Stimulated activated CD4-positive, alpha-beta T cell treated with anti-CD3 and anti-CD28 coated beads, Interleukin-4, amount 100 ng/mL, for 48 hours (primary cell): Measurements from ENCODE around the gene NPEPL1.
"Not testable (repeated sequence)": the region's sequence is repeated elsewhere in the genome, so short reads cannot be mapped to it uniquely, and the experiment has no call there.

Source experiments
- DNase-seq, 2 donors: peaks; one replicate each; pipeline ENCODE4 v3.0.0-alpha.2; 2020; ENCODE audit warnings: low read depth in 2 of 2

NPEPL1 gene

GRCh38 chr20:58740356-58741308, 48.0 kb downstream of the NPEPL1 start:
- no peak for DNase-seq

- DNase-seq: no peak
Observed at GRCh38 chr20:58741384-58741783, 48.8 kb downstream of the NPEPL1 start.

- no peak for DNase-seq
Observed at GRCh38 chr20:58742668-58743566, 50.3 kb downstream of the NPEPL1 start.

- no peak for DNase-seq
Observed at GRCh38 chr20:58743929-58744534, 51.4 kb downstream of the NPEPL1 start.

- DNase-seq: no peak
Observed at GRCh38 chr20:58744836-58745235, 52.2 kb downstream of the NPEPL1 start.

- no peak for DNase-seq
Observed at GRCh38 chr20:58745391-58745790, 52.8 kb downstream of the NPEPL1 start.

GRCh38 chr20:58746620-58747019, 54.0 kb downstream of the NPEPL1 start:
- DNase-seq: no peak

GRCh38 chr20:58747211-58747610, 54.6 kb downstream of the NPEPL1 start:
- no peak for DNase-seq

- no peak for DNase-seq
Observed at GRCh38 chr20:58748618-58749017, 56.0 kb downstream of the NPEPL1 start.

- no peak for DNase-seq
Observed at GRCh38 chr20:58749098-58749769, 56.6 kb downstream of the NPEPL1 start.

- DNase-seq: no peak
Observed at GRCh38 chr20:58749979-58750378, 57.4 kb downstream of the NPEPL1 start.

GRCh38 chr20:58750706-58751105, 58.1 kb downstream of the NPEPL1 start:
- DNase-seq: not testable (repeated sequence)

GRCh38 chr20:58751979-58752378, 59.4 kb downstream of the NPEPL1 start:
- DNase-seq: no peak

- DNase-seq: no peak
Observed at GRCh38 chr20:58752565-58752964, 60.0 kb downstream of the NPEPL1 start.

- no peak for DNase-seq
Observed at GRCh38 chr20:58753267-58753921, 60.8 kb downstream of the NPEPL1 start.

GRCh38 chr20:58753922-58754551, 61.4 kb downstream of the NPEPL1 start:
- DNase-seq: no peak

GRCh38 chr20:58754584-58754983, 62.0 kb downstream of the NPEPL1 start:
- no peak for DNase-seq

- DNase-seq: no peak
Observed at GRCh38 chr20:58755062-58755697, 62.6 kb downstream of the NPEPL1 start.

GRCh38 chr20:58755766-58756449, 63.3 kb downstream of the NPEPL1 start:
- no peak for DNase-seq

GRCh38 chr20:58756450-58756775, 63.8 kb downstream of the NPEPL1 start:
- no peak for DNase-seq
